ENCODE measurements around the gene FOXQ1. TPM values are rescaled to one million over a fixed set of nuclear protein-coding genes. Genes with fewer than 3 reads are reported as not detected.

The FOXQ1 gene
- total and polyA plus RNA-seq, 2 of the 13 experiments (the other 11 are each of a cell fraction or from before 2014, with no cell fraction given): 35.2 to 39.8 TPM

DNA sequence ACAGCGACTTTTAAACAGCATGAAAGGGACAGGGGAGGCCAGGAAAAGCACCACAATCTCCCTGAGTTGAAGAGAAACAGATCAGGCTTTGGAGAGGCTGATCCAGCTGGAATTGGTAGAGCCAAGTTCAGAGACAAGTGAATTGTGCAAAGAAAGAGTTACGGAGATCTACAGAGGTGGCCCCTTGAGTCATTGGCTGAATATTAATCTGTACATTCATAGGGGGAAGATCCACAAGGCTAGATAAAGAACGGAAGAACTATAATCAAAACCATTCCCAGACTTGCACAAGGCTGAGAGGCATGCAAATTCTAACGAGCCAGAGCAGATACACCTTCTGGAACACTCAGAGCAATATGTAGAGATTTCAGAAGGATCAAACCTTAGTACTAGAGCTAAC is 14.2 kb upstream of the FOXQ1 start (continued):
- no peak for TF ChIP-seq TERF1 (CRISPR knock-in tag; IDR thresholded peaks at IDR 0.05)

DNA sequence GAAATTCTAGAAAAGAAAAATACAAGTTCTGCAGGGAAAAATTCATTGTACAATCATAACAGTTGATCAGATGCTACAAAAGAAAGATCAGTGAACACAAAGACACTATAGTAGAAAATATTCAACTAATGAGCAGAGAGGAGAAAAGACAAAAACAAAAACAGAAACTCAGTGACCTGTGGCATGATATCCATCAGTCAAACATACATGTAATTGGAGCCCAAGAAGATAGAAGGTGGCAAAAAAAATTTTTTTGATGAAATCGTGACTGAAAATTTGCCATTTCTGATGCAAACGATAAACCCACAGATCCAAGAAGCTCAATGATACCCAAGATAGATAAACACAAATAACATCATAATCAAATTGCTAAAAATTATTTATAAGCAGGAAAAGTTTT is 13.1 kb upstream of the FOXQ1 start:
- H2AFZ ChIP-seq (ENCODE audit: low read length): no peak overlapping the region
- ATAC-seq: no peak
- H3K4me1 ChIP-seq (ENCODE audit: insufficient read depth, low read length): peaks cover 23% of the 10 kb centered on the region
- no peak overlapping the region for H3K4me3 ChIP-seq (replicated peaks in 1 of 3; ENCODE audit: insufficient read depth in 1 of 3, low read depth in 2 of 3, low read length in 3 of 3)
- POLR2A ChIA-PET: interaction anchor here (1.7 to 6.8 kb wide), 2 partner anchors 12 to 36 kb away, joined by 3 to 66 read pairs; partner anchors contain the start of gene FOXQ1
- H3K4me2 ChIP-seq (ENCODE audit: low read depth, low read length): no peak overlapping the region
- WGBS (ENCODE audit: low lambda C conversion rate): 95% methylated on average over 2 of the region's 2 CpGs
- no peaks in the 10 kb centered on the region for H4K20me1 ChIP-seq (ENCODE audit: insufficient read depth, low read length)
- FAIRE-seq: no peak
- H3K36me3 ChIP-seq (replicated peaks in 1 of 2; ENCODE audit: control insufficient read depth in 1 of 2, insufficient read depth in 2 of 2, low read length in 2 of 2): no peaks in the 10 kb centered on the region
- no peaks in the 10 kb centered on the region for H3K27me3 ChIP-seq (ENCODE audit: control insufficient read depth in 1 of 2, insufficient read depth in 2 of 2, low read length in 2 of 2)
- in situ Hi-C loops (cut with HindIII; ENCODE audit: extremely low pct_ligation_motif_present, low pct_unique_long_range_greater_than_20kb): no loop called here
- no peaks in the 10 kb centered on the region for H3K9me3 ChIP-seq (ENCODE audit: low read length)
- H3K9ac ChIP-seq (ENCODE audit: insufficient read depth, low read depth, low read length): no peak overlapping the region
- H3K79me2 ChIP-seq (ENCODE audit: insufficient read depth, low read length): no peaks in the 10 kb centered on the region
- no TSS peak for BruUV-seq (replicated peaks)
- no peak for DNase-seq (ENCODE audit: low spot score)
- intact Hi-C loops (cut with micrococcal nuclease; ENCODE audit: unreplicated experiment): no loop called here
- CTCF ChIA-PET (ENCODE audit: low intra/inter-chr PET ratio, low total read pairs): no interaction called here
- H3K27ac ChIP-seq (ENCODE audit: extremely low read length, insufficient read depth, low read length): no peak overlapping the region
- TF ChIP-seq ZNF562 (CRISPR knock-in tag; IDR thresholded peaks at IDR 0.05; ENCODE audit: borderline replicate concordance) (no peak), ZNF841 (CRISPR knock-in tag; IDR thresholded peaks at IDR 0.05; ENCODE audit: borderline replicate concordance) (no peak), PCBP1 (IDR thresholded peaks at IDR 0.05; ENCODE audit: borderline replicate concordance, low read depth, low read length) (no peak), ZNF83 (CRISPR knock-in tag; IDR thresholded peaks at IDR 0.05; ENCODE audit: borderline replicate concordance) (no peak), MAFF (IDR thresholded peaks at IDR 0.05; ENCODE audit: low read depth, low read length) (no peak), GATA4 (IDR thresholded peaks at IDR 0.05; ENCODE audit: borderline replicate concordance, low read depth) (no peak), CCDC6 (CRISPR knock-in tag; IDR thresholded peaks at IDR 0.05) (no peak), IRX3 (CRISPR knock-in tag; IDR thresholded peaks at IDR 0.05; ENCODE audit: borderline replicate concordance, low read depth) (no peak), POLR2A (IDR thresholded peaks at IDR 0.05; ENCODE audit: insufficient read depth in 1 of 2, low read depth in 2 of 2, low read length in 2 of 2) (no peak)
- TF ChIP-seq, protein P1, sequence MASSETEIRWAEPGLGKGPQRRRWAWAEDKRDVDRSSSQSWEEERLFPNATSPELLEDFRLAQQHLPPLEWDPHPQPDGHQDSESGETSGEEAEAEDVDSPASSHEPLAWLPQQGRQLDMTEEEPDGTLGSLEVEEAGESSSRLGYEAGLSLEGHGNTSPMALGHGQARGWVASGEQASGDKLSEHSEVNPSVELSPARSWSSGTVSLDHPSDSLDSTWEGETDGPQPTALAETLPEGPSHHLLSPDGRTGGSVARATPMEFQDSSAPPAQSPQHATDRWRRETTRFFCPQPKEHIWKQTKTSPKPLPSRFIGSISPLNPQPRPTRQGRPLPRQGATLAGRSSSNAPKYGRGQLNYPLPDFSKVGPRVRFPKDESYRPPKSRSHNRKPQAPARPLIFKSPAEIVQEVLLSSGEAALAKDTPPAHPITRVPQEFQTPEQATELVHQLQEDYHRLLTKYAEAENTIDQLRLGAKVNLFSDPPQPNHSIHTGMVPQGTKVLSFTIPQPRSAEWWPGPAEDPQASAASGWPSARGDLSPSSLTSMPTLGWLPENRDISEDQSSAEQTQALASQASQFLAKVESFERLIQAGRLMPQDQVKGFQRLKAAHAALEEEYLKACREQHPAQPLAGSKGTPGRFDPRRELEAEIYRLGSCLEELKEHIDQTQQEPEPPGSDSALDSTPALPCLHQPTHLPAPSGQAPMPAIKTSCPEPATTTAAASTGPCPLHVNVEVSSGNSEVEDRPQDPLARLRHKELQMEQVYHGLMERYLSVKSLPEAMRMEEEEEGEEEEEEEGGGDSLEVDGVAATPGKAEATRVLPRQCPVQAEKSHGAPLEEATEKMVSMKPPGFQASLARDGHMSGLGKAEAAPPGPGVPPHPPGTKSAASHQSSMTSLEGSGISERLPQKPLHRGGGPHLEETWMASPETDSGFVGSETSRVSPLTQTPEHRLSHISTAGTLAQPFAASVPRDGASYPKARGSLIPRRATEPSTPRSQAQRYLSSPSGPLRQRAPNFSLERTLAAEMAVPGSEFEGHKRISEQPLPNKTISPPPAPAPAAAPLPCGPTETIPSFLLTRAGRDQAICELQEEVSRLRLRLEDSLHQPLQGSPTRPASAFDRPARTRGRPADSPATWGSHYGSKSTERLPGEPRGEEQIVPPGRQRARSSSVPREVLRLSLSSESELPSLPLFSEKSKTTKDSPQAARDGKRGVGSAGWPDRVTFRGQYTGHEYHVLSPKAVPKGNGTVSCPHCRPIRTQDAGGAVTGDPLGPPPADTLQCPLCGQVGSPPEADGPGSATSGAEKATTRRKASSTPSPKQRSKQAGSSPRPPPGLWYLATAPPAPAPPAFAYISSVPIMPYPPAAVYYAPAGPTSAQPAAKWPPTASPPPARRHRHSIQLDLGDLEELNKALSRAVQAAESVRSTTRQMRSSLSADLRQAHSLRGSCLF (CRISPR knock-in tag; IDR thresholded peaks at IDR 0.05; ENCODE audit: borderline replicate concordance): no peak
- TF ChIP-seq, protein P2, sequence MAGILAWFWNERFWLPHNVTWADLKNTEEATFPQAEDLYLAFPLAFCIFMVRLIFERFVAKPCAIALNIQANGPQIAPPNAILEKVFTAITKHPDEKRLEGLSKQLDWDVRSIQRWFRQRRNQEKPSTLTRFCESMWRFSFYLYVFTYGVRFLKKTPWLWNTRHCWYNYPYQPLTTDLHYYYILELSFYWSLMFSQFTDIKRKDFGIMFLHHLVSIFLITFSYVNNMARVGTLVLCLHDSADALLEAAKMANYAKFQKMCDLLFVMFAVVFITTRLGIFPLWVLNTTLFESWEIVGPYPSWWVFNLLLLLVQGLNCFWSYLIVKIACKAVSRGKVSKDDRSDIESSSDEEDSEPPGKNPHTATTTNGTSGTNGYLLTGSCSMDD (CRISPR knock-in tag; IDR thresholded peaks at IDR 0.05): no peak
- TF ChIP-seq, protein P3, sequence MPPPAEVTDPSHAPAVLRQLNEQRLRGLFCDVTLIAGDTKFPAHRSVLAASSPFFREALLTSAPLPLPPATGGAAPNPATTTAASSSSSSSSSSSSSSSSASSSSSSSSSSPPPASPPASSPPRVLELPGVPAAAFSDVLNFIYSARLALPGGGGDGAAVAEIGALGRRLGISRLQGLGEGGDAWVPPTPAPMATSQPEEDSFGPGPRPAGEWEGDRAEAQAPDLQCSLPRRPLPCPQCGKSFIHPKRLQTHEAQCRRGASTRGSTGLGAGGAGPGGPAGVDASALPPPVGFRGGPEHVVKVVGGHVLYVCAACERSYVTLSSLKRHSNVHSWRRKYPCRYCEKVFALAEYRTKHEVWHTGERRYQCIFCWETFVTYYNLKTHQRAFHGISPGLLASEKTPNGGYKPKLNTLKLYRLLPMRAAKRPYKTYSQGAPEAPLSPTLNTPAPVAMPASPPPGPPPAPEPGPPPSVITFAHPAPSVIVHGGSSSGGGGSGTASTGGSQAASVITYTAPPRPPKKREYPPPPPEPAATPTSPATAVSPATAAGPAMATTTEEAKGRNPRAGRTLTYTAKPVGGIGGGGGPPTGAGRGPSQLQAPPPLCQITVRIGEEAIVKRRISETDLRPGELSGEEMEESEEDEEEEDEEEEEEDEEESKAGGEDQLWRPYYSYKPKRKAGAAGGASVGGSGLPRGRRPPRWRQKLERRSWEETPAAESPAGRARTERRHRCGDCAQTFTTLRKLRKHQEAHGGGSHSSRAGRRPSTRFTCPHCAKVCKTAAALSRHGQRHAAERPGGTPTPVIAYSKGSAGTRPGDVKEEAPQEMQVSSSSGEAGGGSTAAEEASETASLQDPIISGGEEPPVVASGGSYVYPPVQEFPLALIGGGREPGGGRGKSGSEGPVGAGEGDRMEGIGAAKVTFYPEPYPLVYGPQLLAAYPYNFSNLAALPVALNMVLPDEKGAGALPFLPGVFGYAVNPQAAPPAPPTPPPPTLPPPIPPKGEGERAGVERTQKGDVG (CRISPR knock-in tag; IDR thresholded peaks at IDR 0.05; ENCODE audit: borderline replicate concordance): no peak
